ENCODE results near the gene GADL1.

GADL1 gene

GRCh38 chr3:30878862-30879261 is 15.6 kb downstream of the GADL1 start:
- H3K36me3 ChIP-seq (ENCODE audit: insufficient read depth, low read length): no peaks in the 10 kb centered on the region
- no peak overlapping the region for H3K4me3 ChIP-seq (ENCODE audit: low read depth, low read length)
- H3K79me2 ChIP-seq (ENCODE audit: control insufficient read depth, insufficient read depth, low read length, unreplicated experiment): no peaks in the 10 kb centered on the region

GRCh38 chr3:30875505-30875904 is 19.0 kb downstream of the GADL1 start:
- Histone ChIP-seq H3K27ac (ENCODE audit: low read depth, low read length) (no peak overlapping the region), H3K36me3 (ENCODE audit: insufficient read depth, low read length) (no peaks in the 10 kb centered on the region), H3K4me1 (ENCODE audit: control insufficient read depth, insufficient read depth, low read length, unreplicated experiment) (no peaks in the 10 kb centered on the region), H3K79me2 (ENCODE audit: control insufficient read depth, insufficient read depth, low read length, unreplicated experiment) (no peaks in the 10 kb centered on the region), H2AFZ (ENCODE audit: low read length, unreplicated experiment) (no peak overlapping the region), H3K4me3 (ENCODE audit: low read depth, low read length) (no peak overlapping the region), H3K27me3 (ENCODE audit: insufficient read depth, low read length) (peaks cover 20% of the 10 kb centered on the region; the same call in 1 of the 2 replicates)

More at GRCh38 chr3:30878862-30879261, 15.6 kb downstream of the GADL1 start:
- H3K4me1 ChIP-seq (ENCODE audit: control insufficient read depth, insufficient read depth, low read length, unreplicated experiment): no peaks in the 10 kb centered on the region
- H3K27ac ChIP-seq (ENCODE audit: low read depth, low read length): no peak overlapping the region
- peaks cover 13% of the 10 kb centered on the region; the same call in 1 of the 2 replicates for H3K27me3 ChIP-seq (ENCODE audit: insufficient read depth, low read length)
- H2AFZ ChIP-seq (ENCODE audit: low read length, unreplicated experiment): no peak overlapping the region

- H2AFZ ChIP-seq (ENCODE audit: low read length, unreplicated experiment): no peak overlapping the region
- H3K4me1 ChIP-seq (ENCODE audit: control insufficient read depth, insufficient read depth, low read length, unreplicated experiment): no peaks in the 10 kb centered on the region
These were observed 20.8 kb downstream of the GADL1 start for GRCh38 chr3:30873671-30874070.

GRCh38 chr3:30872879-30873278 is 21.6 kb downstream of the GADL1 start:
- no peak overlapping the region for H2AFZ ChIP-seq (ENCODE audit: low read length, unreplicated experiment)
- no peaks in the 10 kb centered on the region for H3K4me1 ChIP-seq (ENCODE audit: control insufficient read depth, insufficient read depth, low read length, unreplicated experiment)
- no peak overlapping the region for H3K4me3 ChIP-seq (ENCODE audit: low read depth, low read length)
- H3K27me3 ChIP-seq (ENCODE audit: insufficient read depth, low read length): peaks cover 20% of the 10 kb centered on the region; the same call in 1 of the 2 replicates
- no peaks in the 10 kb centered on the region for H3K36me3 ChIP-seq (ENCODE audit: insufficient read depth, low read length)
- H3K27ac ChIP-seq (ENCODE audit: low read depth, low read length): no peak overlapping the region
- no peaks in the 10 kb centered on the region for H3K79me2 ChIP-seq (ENCODE audit: control insufficient read depth, insufficient read depth, low read length, unreplicated experiment)

More at GRCh38 chr3:30873671-30874070, 20.8 kb downstream of the GADL1 start:
- Histone ChIP-seq H3K4me3 (ENCODE audit: low read depth, low read length) (no peak overlapping the region), H3K27ac (ENCODE audit: low read depth, low read length) (no peak overlapping the region), H3K36me3 (ENCODE audit: insufficient read depth, low read length) (no peaks in the 10 kb centered on the region), H3K27me3 (ENCODE audit: insufficient read depth, low read length) (peaks cover 20% of the 10 kb centered on the region; the same call in 1 of the 2 replicates), H3K79me2 (ENCODE audit: control insufficient read depth, insufficient read depth, low read length, unreplicated experiment) (no peaks in the 10 kb centered on the region)

- Histone ChIP-seq H2AFZ (ENCODE audit: low read length, unreplicated experiment) (no peak overlapping the region), H3K4me1 (ENCODE audit: control insufficient read depth, insufficient read depth, low read length, unreplicated experiment) (no peaks in the 10 kb centered on the region), H3K4me3 (ENCODE audit: low read depth, low read length) (no peak overlapping the region), H3K36me3 (ENCODE audit: insufficient read depth, low read length) (no peaks in the 10 kb centered on the region), H3K27ac (ENCODE audit: low read depth, low read length) (no peak overlapping the region), H3K79me2 (ENCODE audit: control insufficient read depth, insufficient read depth, low read length, unreplicated experiment) (no peaks in the 10 kb centered on the region), H3K27me3 (ENCODE audit: insufficient read depth, low read length) (peaks cover 20% of the 10 kb centered on the region; the same call in 1 of the 2 replicates)
These were observed 22.7 kb downstream of the GADL1 start for GRCh38 chr3:30871720-30872119.

GRCh38 chr3:30864836-30865235 is 29.6 kb downstream of the GADL1 start:
- H3K4me3 ChIP-seq (ENCODE audit: low read depth, low read length): no peak overlapping the region
- no peak overlapping the region for H2AFZ ChIP-seq (ENCODE audit: low read length, unreplicated experiment)
- no peak overlapping the region for H3K27ac ChIP-seq (ENCODE audit: low read depth, low read length)
- H3K4me1 ChIP-seq (ENCODE audit: control insufficient read depth, insufficient read depth, low read length, unreplicated experiment): no peaks in the 10 kb centered on the region
- no peaks in the 10 kb centered on the region for H3K79me2 ChIP-seq (ENCODE audit: control insufficient read depth, insufficient read depth, low read length, unreplicated experiment)
- H3K36me3 ChIP-seq (ENCODE audit: insufficient read depth, low read length): no peaks in the 10 kb centered on the region
- peaks cover 14% of the 10 kb centered on the region for H3K27me3 ChIP-seq (ENCODE audit: insufficient read depth, low read length)

GRCh38 chr3:30864132-30864531 is 30.3 kb downstream of the GADL1 start:
- Histone ChIP-seq H3K27me3 (ENCODE audit: insufficient read depth, low read length) (peaks cover 16% of the 10 kb centered on the region), H3K27ac (ENCODE audit: low read depth, low read length) (no peak overlapping the region), H3K36me3 (ENCODE audit: insufficient read depth, low read length) (no peaks in the 10 kb centered on the region), H3K4me1 (ENCODE audit: control insufficient read depth, insufficient read depth, low read length, unreplicated experiment) (no peaks in the 10 kb centered on the region), H2AFZ (ENCODE audit: low read length, unreplicated experiment) (no peak overlapping the region), H3K79me2 (ENCODE audit: control insufficient read depth, insufficient read depth, low read length, unreplicated experiment) (no peaks in the 10 kb centered on the region), H3K4me3 (ENCODE audit: low read depth, low read length) (no peak overlapping the region)

- Histone ChIP-seq H3K27me3 (ENCODE audit: insufficient read depth, low read length) (peaks cover 29% of the 10 kb centered on the region), H3K36me3 (ENCODE audit: insufficient read depth, low read length) (no peaks in the 10 kb centered on the region)
These were observed 32.5 kb downstream of the GADL1 start for GRCh38 chr3:30862004-30862403.

GRCh38 chr3:30858894-30859389 is 35.5 kb downstream of the GADL1 start:
- Histone ChIP-seq H3K79me2 (ENCODE audit: control insufficient read depth, insufficient read depth, low read length, unreplicated experiment) (no peaks in the 10 kb centered on the region), H3K27ac (ENCODE audit: low read depth, low read length) (no peak overlapping the region), H3K4me1 (ENCODE audit: control insufficient read depth, insufficient read depth, low read length, unreplicated experiment) (no peaks in the 10 kb centered on the region), H2AFZ (ENCODE audit: low read length, unreplicated experiment) (no peak overlapping the region), H3K27me3 (ENCODE audit: insufficient read depth, low read length) (peaks cover 29% of the 10 kb centered on the region), H3K4me3 (ENCODE audit: low read depth, low read length) (no peak overlapping the region), H3K36me3 (ENCODE audit: insufficient read depth, low read length) (no peaks in the 10 kb centered on the region)

More at GRCh38 chr3:30862004-30862403, 32.5 kb downstream of the GADL1 start:
- Histone ChIP-seq H3K27ac (ENCODE audit: low read depth, low read length) (no peak overlapping the region), H3K79me2 (ENCODE audit: control insufficient read depth, insufficient read depth, low read length, unreplicated experiment) (no peaks in the 10 kb centered on the region), H3K4me1 (ENCODE audit: control insufficient read depth, insufficient read depth, low read length, unreplicated experiment) (no peaks in the 10 kb centered on the region), H2AFZ (ENCODE audit: low read length, unreplicated experiment) (no peak overlapping the region), H3K4me3 (ENCODE audit: low read depth, low read length) (no peak overlapping the region)

GRCh38 chr3:30855400-30856292 is 38.8 kb downstream of the GADL1 start:
- Histone ChIP-seq H3K27me3 (ENCODE audit: insufficient read depth, low read length) (peaks cover 17% of the 10 kb centered on the region), H3K79me2 (ENCODE audit: control insufficient read depth, insufficient read depth, low read length, unreplicated experiment) (no peaks in the 10 kb centered on the region), H3K36me3 (ENCODE audit: insufficient read depth, low read length) (no peaks in the 10 kb centered on the region), H2AFZ (ENCODE audit: low read length, unreplicated experiment) (no peak overlapping the region), H3K27ac (ENCODE audit: low read depth, low read length) (no peak overlapping the region), H3K4me3 (ENCODE audit: low read depth, low read length) (no peak overlapping the region), H3K4me1 (ENCODE audit: control insufficient read depth, insufficient read depth, low read length, unreplicated experiment) (no peaks in the 10 kb centered on the region)

- H2AFZ ChIP-seq (ENCODE audit: low read length, unreplicated experiment): no peak overlapping the region
- no peaks in the 10 kb centered on the region for H3K79me2 ChIP-seq (ENCODE audit: control insufficient read depth, insufficient read depth, low read length, unreplicated experiment)
- no peak overlapping the region for H3K4me3 ChIP-seq (ENCODE audit: low read depth, low read length)
- H3K27ac ChIP-seq (ENCODE audit: low read depth, low read length): no peak overlapping the region
- H3K36me3 ChIP-seq (ENCODE audit: insufficient read depth, low read length): no peaks in the 10 kb centered on the region
- no peaks in the 10 kb centered on the region for H3K4me1 ChIP-seq (ENCODE audit: control insufficient read depth, insufficient read depth, low read length, unreplicated experiment)
- peaks cover under 1% of the 10 kb centered on the region; the same call in 1 of the 2 replicates for H3K27me3 ChIP-seq (ENCODE audit: insufficient read depth, low read length)
These were observed 41.6 kb downstream of the GADL1 start for GRCh38 chr3:30852833-30853232.

Measured in ACC112 (cell line).